Measurements from ENCODE around the gene SRGAP2C.
"Not testable (repeated sequence)": the region's sequence is repeated elsewhere in the genome, so short reads cannot be mapped to it uniquely, and the experiment has no call there.

DNA sequence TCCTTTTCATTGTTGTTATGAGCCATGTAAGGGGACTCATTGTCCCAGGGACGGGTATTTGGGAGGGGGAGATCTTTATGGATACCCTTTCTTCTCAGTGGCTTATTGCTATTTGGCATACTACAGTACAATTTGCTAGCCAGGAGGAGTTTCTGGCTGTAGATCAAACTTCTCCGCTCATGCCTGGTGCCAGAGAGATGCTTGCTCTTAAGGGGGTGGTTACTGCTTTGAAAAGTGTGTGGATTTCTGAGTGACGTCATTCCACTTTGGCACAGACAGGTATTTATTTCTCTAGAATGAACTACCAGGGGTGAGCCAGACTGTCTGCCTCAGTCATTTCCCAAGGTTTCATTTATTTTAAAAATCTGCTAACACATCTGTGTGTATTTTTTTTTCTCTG, 131.3 kb downstream of the SRGAP2C start:
- TF ChIP-seq YY1 (IDR thresholded peaks at IDR 0.05; ENCODE audit: insufficient read depth, insufficient read length); ZNF274 (IDR thresholded peaks at IDR 0.05; ENCODE audit: low read depth, low read length): not testable (repeated sequence)

All from NT2/D1 (cell line).